SU-DHL-6 (cell line): Measurements from ENCODE around the gene TMEM178B.

Experiments used
- H2AFZ ChIP-seq: fragments of 200-600 bp; sonication (generic); 2 replicates; pipeline ENCODE4 v1.6.1; 2014; ENCODE audit warnings: low read depth, mild to moderate bottlenecking, moderate library complexity, mixed read lengths, antibody characterized with exemption, low read length; ENCODE audit not compliant: severe bottlenecking
- H3F3A ChIP-seq: fragments of 200-600 bp; shearing (Covaris generic); 2 replicates; pipeline ENCODE4 v1.6.0; 2016; ENCODE audit warnings: antibody characterized with exemption, mild to moderate bottlenecking; ENCODE audit not compliant: insufficient read depth
- H3K27ac ChIP-seq: fragments of 200-600 bp; sonication (generic); 2 replicates; pipeline ENCODE4 v1.5.1; 2016; ENCODE audit warnings: low read depth, mild to moderate bottlenecking, low read length, moderate library complexity, mixed read lengths
- H3K27me3 ChIP-seq: fragments of 200-600 bp; sonication (generic), shearing (Covaris generic); 2 replicates; pipeline ENCODE4 v1.6.0; 2014; ENCODE audit warnings: mild to moderate bottlenecking, low read length
- H3K36me3 ChIP-seq: fragments of 200-600 bp; sonication (generic); 2 replicates; pipeline ENCODE4 v1.6.1; 2014; ENCODE audit warnings: mild to moderate bottlenecking, low read length, mixed read lengths
- H3K4me2 ChIP-seq: fragments of 300-600, 200-600 bp; shearing (Covaris generic), sonication (generic); 2 replicates; pipeline ENCODE4 v1.6.0; 2014; ENCODE audit warnings: low read length, low read depth, mild to moderate bottlenecking; ENCODE audit not compliant: poor library complexity, severe bottlenecking
- H3K4me3 ChIP-seq: fragments of 200-600 bp; sonication (generic); 2 replicates; pipeline ENCODE4 v1.5.1; 2014; ENCODE audit warnings: antibody characterized with exemption, low read length, mild to moderate bottlenecking, mixed read lengths; ENCODE audit not compliant: insufficient read depth, poor library complexity, severe bottlenecking
- H3K79me2 ChIP-seq: fragments of 200-600 bp; sonication (generic); 2 replicates; pipeline ENCODE4 v1.6.1; 2014; ENCODE audit warnings: mild to moderate bottlenecking, low read length, moderate library complexity; ENCODE audit not compliant: insufficient read depth
- H3K9ac ChIP-seq: fragments of 200-600 bp; sonication (generic); 2 replicates; pipeline ENCODE4 v1.7.0; 2014; ENCODE audit warnings: mild to moderate bottlenecking, low read length
- H3K9me2 ChIP-seq: fragments of 200-600 bp; sonication (generic); replicated peaks from 2 replicates; pipeline ENCODE4 v1.6.1; 2014; ENCODE audit warnings: low read length; ENCODE audit not compliant: insufficient read depth
- H3K9me3 ChIP-seq: fragments of 200-600 bp; sonication (generic); 2 replicates; pipeline ENCODE4 v1.6.1; 2014; ENCODE audit warnings: low read length, mixed read lengths; ENCODE audit not compliant: insufficient read depth
- H4K20me1 ChIP-seq: fragments of 200-600 bp; sonication (generic); 2 replicates; pipeline ENCODE4 v1.6.1; 2014; ENCODE audit warnings: low read depth, mild to moderate bottlenecking, antibody characterized with exemption, low read length, moderate library complexity, mixed read lengths
- CTCF ChIP-seq: fragments of 200-600 bp; sonication (generic); IDR thresholded peaks from one replicate; pipeline ENCODE4 v1.5.1; 2017; ENCODE audit warnings: antibody characterized with exemption, mild to moderate bottlenecking, low read length, moderate library complexity; ENCODE audit not compliant: insufficient read depth, poor library complexity, severe bottlenecking
- EZH2phosphoT487 ChIP-seq: fragments of 200-600 bp; sonication (generic), shearing (Covaris generic); conservative IDR thresholded peaks from 2 replicates; pipeline ENCODE4 v1.6.1; 2018; ENCODE audit warnings: mild to moderate bottlenecking, antibody characterized with exemption, low read length, moderate library complexity, mixed read lengths

The TMEM178B gene

GRCh38 chr7:141480953-141481352 lies 407.1 kb downstream of the TMEM178B start:
- Histone ChIP-seq H3K9me3 (no peaks in the 10 kb centered on the region), H3K4me2 (no peak overlapping the region), H2AFZ (no peak overlapping the region), H3K4me3 (no peak overlapping the region), H4K20me1 (no peaks in the 10 kb centered on the region), H3K27me3 (no peaks in the 10 kb centered on the region), H3K36me3 (no peaks in the 10 kb centered on the region), H3K9me2 (no peaks in the 10 kb centered on the region), H3K9ac (no peak overlapping the region), H3K79me2 (no peaks in the 10 kb centered on the region), H3K27ac (no peak overlapping the region), H3F3A (no peaks in the 10 kb centered on the region)
- TF ChIP-seq EZH2phosphoT487 (no peak), CTCF (no peak)

DNA sequence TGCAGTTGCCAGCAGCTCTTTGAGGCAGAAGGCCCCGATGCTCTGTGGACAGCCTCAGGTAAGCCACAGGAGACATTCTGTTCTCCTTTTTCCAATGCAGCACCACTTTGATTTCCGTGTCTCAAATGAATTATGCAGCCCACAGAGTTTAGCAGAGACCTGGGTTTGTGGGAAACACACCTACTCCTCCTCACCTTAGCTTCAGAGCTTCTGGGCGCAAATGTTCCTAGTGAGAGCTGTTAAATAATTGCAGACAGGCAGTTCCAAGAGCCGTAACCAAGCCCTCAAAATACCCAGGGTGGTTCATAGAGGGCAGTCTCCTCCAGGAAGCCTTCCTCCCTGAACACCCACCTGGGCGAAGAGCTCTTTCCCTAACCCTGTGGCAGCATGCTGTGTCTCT lies 408.1 kb downstream of the TMEM178B start:
- H3K4me2 ChIP-seq, result no peak overlapping the region
- TF ChIP-seq CTCF (no peak), EZH2phosphoT487 (no peak)
- H2AFZ ChIP-seq, result no peak overlapping the region
- H3K79me2 ChIP-seq, result no peaks in the 10 kb centered on the region
- H3K4me3 ChIP-seq, result no peak overlapping the region
- H3K27ac ChIP-seq, result no peak overlapping the region
- H3K9me3 ChIP-seq, result no peaks in the 10 kb centered on the region
- H3K9me2 ChIP-seq, result no peaks in the 10 kb centered on the region
- H3F3A ChIP-seq, result no peaks in the 10 kb centered on the region
- H3K9ac ChIP-seq, result no peak overlapping the region
- H4K20me1 ChIP-seq, result no peaks in the 10 kb centered on the region
- no peaks in the 10 kb centered on the region for H3K27me3 ChIP-seq
- H3K36me3 ChIP-seq, result no peaks in the 10 kb centered on the region

GRCh38 chr7:141483044-141483443 lies 409.2 kb downstream of the TMEM178B start:
- Histone ChIP-seq H2AFZ (no peak overlapping the region), H3K36me3 (no peaks in the 10 kb centered on the region), H4K20me1 (no peaks in the 10 kb centered on the region), H3K27me3 (no peaks in the 10 kb centered on the region), H3K4me2 (no peak overlapping the region), H3F3A (no peaks in the 10 kb centered on the region), H3K9me3 (no peaks in the 10 kb centered on the region), H3K9me2 (no peaks in the 10 kb centered on the region), H3K27ac (no peak overlapping the region), H3K4me3 (no peak overlapping the region), H3K9ac (no peak overlapping the region), H3K79me2 (no peaks in the 10 kb centered on the region)
- TF ChIP-seq CTCF (no peak), EZH2phosphoT487 (no peak)
